Amniotic stem cell (primary cell): ENCODE results near the gene GPHN.

Source experiments
- DNase-seq: peaks from one replicate; lab custom pipeline; 2025; lab: John Stamatoyannopoulos, UW

The GPHN gene

DNA sequence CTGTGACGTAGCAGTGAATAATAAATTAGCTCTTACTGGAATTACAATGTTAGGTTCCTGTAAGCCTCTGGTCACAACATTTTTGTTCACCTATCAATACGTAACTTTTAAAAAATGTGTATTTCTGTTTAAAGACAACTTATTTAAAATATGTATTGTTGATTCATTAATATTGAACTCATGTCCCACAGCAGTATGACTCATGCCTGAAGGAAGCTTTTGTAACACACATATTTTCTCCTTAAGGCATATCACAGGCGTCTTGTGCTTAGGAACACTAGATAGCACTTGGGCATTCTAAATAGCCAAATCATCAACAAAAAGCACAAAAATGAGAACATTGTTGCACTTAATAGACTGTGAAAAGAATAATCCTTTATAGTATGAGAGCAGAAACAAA, 92.5 kb downstream of the GPHN start:
- no peak for DNase-seq

DNA sequence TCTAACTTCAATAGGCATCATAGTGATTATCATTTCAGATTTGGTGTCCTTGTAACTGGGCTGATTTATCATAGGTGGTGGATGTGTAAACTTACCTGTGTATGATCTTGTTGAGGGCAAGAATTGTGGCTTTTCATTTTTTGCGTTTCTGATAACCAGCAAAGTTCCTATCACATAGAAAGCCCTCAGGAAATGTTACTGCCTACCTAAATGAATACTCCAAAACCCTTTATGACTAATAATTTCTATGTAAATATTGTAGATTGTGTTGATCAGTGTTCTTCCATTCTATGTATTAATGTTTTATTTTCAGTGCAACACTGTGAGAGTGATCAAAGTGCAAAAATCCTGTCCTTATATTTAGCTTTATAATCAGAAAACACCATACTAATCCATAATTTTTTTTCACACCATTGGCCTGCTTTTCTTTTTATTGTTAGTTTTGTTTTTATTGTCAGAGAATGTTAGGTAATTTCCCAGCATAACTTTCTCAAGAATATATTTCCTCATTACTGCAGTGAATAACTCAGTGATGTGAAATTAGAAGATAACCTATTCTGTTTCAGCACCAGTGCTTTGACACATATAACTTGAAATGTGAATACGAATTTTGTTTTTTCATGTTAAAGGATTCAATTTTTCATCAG, 94.1 kb downstream of the GPHN start:
- no peak for DNase-seq

DNA sequence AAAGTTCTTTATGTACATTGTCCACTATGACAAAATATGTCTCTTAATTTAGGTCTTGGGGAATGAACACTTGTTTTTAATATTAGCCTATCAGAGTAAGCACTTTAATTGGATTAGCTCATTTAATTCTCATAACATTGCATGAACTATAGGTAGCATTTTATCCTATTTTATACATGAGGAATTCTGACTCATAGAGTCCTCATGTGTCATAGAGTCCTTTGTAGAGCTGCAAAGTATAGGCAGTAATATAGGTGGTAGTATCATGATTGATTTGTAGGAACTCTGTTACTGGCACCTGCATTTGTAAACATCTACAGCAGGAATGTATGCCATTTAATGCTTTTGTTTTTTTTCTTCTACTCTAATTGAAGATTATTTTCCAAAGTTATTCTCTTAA, 96.0 kb downstream of the GPHN start:
- DNase-seq: no peak

DNA sequence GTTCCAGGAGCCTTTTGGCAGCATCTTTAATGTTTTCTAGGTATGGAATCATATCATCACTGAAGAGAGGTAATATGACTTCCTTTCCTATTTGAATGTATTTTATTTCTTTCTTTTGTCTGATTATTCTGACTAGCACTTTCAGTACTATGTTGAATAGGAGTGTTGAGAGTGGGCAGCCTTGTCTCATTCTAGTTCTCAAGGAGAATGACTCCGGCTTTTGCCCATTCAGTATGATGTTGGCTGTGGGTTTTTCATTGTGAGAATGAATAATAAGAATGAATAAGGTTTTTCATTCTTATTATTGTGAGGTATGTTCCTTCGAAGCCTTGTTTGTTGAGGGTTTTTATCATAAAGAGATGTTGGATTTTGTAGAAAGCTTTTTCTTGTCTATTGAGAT, 98.9 kb downstream of the GPHN start:
- DNase-seq: no peak

DNA sequence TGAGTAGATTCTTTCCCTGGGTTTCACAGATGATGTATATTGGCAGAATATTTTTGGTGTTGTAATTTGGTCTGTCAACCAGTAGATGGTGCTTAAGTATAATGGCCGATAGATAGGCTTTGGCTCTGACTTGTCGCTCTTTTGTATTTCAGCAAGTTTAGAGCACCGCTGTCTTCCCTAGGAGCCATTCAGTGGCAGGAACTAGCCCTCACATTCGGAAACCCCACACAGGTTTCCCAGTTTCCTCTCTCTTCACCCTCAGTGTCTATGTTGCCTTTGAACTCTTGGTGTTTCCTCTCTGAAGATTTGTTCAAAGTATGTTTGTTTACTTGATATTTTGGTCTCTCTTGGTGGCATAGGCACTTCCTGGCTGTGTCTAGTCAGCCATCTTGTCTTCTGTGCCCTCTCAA, 102.2 kb downstream of the GPHN start:
- no peak for DNase-seq

DNA sequence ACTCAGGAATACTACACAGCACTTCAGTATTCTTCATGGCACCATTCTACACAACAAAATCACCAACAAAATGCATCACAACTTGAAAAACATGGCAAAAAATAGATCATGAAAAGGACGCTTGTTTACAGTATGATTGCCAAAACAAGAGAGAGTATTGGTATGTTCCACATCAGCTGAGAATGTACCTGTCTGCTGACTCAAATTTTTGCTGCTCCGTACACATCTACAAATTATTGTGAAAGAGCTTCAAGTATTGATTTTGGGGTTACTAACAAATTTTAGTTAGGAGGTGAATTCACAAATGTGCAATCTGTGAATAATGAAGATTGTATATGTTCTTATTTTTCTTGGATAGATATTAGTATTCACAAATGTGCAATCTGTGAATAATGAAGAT, 105.4 kb downstream of the GPHN start:
- no peak for DNase-seq

DNA sequence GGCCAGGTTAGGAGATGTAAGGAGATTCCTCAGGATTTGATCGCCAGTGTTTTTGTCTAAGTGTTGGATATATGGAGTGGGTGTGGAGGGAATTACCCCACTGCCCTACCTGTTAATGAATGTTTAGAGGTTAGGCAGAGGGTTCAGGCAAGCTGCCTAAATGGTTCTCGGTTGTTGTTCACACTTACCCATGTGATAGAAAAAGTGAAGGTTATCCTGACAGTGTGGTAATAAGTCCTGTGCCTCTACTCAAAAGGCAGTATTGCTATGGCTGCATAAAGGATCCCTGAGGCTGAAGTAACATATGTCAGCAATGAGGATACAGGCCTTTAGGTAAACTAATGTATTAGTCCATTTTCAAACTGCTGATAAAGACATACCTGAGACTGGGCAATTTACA, 112.0 kb downstream of the GPHN start:
- DNase-seq: no peak

DNA sequence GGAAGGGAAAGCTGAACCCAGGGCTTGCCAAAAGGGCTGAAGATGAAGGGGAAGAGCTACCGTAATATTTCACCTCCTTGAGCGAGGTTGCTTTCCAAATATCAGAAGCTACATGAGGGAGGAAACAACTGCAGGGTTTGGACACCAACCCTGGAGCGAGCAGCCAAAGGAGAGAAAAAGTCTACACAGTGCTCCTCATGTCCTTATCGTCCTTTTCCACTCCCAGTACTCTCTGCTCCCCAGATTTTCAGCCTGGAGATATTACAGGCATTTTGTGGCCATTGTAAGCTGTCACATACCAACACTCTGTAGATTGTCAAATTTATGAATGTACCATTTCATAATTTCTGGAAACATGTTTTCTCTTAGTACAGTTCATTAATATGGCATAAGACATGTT, 115.9 kb downstream of the GPHN start:
- DNase-seq: no peak

DNA sequence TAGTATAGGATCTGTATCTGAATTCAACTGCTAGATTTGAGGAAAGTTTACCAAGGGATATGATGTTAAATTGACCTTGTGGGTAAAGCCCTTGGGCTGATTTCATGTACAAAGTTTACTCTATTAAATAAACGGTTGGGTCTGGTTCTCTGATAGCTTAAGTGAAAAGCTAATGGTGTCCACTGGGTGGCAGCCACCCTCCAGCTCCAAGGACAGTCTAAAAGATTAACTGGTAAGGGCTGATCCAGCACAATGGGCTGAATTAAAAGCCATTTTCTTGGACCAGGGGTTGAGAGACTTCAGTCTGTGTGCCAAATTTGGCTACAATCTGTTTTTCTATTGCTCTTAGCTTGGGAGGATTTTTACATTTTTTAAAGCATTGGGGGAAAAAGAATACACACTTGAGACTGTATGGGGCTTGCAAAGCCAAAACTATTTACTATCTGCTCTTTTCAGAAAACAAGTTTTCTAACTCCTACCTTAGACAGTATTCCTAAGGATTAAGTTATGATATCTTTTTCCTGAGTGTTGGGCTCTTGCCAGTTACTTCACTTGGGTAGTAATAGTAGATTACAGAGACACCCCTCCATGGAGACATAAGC, 116.5 kb downstream of the GPHN start:
- DNase-seq: peak; percentile 24

DNA sequence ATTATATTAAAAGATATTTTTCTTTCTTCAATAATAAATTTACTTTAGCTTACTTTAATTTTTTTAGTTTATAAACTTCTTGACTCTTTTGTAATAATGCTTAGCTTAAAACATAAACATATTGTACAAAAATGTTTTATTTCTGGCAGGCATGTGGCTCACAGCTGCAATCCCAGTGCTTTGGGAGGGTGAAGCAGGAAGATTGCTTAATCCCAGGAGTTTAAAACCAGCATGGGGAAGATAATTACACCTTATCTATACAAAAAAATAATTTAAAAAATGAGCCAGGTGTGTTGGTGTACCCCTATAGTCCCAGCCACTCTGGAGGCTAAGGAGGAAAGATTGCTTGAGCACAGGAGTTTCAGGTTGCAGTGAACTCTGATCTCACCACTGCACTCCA, 120.7 kb downstream of the GPHN start:
- DNase-seq: no peak

DNA sequence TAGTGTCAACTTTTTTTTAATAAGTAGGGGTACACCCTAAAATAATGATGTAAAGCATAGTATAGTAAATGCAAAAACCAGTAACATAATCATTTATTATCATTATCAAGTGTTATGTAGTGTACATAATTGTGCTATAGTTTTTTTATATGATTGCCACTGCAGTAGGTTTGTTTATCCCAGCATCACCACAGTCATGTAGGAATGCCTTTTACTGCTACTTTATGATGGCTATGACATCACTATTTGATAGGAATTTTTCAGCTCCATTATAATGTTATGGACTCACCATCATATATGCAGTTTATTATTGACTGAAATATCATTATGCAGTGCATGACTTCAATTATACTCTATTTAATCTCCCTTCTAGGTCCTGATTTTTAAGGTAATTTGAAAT, 121.6 kb downstream of the GPHN start:
- DNase-seq: no peak

DNA sequence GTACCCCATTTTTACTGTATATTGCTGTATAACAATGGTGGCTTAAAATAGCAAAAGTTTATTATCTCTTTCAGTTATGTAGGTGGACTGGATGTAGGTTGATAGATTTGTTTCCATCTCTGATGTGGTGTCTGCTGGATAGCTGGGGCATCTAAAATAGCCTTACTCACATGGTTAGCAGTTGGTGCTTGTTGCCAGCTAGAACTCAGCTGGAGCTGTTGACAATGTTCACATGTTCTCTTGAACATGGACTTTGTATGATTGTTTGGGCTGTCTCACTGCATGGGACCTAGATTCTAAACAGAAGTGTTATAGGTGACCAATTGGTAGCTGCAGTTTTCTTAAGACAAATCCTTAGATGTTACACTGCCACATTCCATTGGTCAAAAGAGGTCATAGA, 126.9 kb downstream of the GPHN start:
- DNase-seq: no peak

DNA sequence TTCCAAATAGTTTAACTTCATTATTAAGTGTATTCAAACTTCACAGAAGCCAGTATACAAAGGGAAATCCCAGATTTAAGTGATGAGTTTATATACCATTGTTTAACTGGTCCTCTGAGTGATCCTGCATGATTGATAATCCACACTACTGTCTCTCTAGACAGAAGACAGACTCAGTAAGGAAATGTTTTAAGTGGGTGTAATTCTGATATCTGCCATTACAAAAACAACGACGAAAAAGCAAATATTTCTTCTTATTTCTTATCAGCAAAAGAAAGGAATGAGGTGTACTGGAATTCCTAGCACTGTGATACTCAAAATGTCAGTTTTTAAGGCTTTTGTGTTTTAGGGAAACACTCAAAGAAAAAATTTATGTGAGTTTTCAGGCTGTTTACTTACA, 127.5 kb downstream of the GPHN start:
- DNase-seq: no peak

DNA sequence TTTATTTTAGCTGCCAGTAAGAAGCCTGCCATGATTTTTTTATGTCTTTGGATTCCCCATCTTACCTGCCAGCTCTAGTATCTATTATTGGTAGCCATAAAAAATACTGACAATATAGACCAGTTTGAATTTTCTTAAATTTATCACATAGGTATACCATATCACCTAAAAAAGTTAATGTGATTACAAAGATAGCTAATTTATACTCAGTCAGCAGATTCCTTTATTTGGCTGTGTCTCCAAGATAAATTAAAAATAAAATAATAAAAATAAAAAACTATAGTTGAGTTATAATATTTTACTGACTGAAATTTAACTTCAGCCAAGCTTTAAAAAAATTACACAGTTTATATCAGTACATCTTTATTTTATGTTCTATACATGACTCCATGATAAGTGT, 128.3 kb downstream of the GPHN start:
- DNase-seq: no peak

DNA sequence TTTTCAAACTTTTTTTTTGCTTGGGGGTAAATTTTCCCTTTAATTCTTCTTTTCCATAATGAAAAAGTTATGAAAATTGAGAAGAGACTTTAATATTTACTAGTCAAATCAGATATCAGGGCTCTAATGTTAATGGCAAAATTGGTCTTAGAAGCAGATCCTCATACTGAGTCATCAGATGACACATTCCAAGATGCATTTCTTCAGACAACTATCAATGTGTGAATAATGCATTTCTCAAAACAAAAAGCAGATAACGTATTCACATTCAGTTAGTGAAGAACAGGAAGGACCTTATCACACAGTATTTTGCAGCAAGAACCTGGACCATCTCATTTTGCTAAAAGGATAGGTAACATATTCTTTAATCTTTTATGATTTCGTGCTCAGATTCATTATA, 130.7 kb downstream of the GPHN start:
- DNase-seq: no peak

DNA sequence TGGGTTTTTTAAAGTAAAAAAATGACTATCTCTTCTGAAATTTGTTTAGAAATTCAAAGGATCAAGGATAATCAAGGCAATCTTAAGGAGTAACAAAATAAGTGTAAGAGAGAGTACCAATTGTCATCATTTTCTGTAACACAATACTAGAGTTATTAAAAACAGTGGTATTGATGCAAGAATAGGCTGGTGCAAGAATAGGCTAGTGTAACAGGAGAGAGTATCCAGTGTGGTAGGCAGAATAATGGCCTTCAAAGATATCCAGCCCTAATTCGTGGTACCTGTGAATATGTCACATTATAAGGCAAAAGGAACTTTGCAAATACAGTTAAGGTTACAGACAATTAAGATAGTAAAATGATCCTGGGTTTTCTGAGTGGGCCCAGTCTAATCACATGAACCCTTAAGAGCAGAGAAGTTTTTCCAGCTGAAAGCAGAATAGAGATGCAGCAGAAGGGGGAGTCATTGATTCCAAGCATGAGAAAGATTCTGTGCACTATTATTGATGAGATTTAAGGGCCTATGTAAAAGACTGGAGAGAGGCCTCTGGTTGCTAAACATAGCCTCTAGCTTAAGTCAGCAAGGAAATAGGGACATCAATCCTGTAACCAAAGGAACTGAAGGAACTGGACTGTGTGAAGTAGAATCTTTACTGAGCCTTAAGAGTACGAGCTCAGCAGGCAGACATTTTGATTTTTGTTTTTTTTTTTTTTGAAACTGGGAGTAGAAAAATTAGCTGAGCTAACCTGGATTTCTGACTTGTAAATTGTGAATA, 134.1 kb downstream of the GPHN start:
- no peak for DNase-seq

DNA sequence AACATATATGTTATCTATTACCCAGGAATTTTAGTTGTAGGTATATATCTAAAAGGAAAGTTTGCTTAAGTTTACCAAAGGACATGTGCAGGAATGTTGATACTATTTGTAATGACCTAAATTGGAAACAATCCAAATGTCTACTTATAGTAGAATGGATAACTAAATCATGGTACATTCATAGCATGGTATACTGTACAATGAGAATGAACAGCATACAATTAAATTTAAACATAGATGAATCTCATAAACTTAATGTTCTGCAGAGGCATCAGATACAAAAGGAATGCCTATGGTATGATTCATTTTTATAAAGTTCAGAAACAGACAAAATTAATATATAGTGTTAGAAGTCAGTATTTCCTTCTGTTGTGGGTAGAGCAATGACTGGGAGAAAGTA, 135.4 kb downstream of the GPHN start:
- no peak for DNase-seq

DNA sequence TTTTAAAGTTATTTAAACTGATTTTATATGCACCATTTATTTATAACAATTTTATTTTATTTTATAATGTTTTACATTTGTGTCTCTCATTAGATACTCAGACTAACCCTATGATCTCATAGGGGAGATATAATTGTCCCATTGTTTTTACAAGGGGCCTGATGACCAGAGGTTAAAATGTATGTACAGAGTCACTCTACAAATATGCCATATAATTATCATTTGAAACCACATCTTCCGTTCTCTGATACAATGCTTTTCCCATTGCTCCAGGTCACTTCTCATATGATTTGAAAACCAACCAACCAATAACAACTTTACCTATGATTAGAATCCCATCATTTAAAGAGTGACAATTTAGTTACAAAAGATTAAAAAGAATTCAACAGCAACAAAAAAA, 137.8 kb downstream of the GPHN start:
- no peak for DNase-seq

DNA sequence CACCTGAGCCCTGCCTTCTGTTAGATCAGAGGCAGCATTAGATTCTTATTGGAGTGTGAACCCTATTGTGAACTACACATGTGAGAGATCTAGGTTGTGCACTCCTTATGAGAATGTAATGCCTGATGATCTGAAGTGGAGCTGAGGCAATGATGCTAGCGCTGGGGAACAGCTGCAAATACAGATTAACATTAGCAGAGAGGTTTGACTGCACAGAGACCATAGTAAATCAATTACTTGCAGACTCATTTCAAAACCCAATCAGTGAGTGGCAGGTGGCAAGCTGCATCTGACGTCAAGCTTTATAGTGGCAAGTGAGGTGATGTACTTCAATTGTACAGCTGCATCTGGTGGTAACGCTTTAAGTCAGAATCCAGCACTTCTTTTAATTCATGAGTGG, 141.6 kb downstream of the GPHN start:
- no peak for DNase-seq

DNA sequence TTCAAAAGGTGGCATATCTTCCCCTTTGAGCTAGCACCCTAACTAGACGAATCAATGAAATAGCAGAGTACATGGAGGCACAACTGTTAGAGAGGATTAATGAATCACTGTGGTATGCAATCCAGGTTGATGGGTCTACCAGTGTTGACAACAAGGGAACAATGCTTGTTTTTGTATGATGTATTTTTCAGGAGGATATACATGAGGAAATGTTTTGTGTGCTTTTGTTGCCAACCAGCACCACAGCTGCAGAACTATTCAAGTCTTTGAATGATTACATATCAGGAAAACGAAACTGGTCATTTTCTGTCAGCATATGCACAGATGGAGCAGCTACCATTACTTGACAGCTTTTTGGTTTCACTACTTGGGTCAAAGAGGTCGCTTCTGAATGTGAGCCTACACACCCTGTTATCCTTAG, 142.6 kb downstream of the GPHN start:
- no peak for DNase-seq

DNA sequence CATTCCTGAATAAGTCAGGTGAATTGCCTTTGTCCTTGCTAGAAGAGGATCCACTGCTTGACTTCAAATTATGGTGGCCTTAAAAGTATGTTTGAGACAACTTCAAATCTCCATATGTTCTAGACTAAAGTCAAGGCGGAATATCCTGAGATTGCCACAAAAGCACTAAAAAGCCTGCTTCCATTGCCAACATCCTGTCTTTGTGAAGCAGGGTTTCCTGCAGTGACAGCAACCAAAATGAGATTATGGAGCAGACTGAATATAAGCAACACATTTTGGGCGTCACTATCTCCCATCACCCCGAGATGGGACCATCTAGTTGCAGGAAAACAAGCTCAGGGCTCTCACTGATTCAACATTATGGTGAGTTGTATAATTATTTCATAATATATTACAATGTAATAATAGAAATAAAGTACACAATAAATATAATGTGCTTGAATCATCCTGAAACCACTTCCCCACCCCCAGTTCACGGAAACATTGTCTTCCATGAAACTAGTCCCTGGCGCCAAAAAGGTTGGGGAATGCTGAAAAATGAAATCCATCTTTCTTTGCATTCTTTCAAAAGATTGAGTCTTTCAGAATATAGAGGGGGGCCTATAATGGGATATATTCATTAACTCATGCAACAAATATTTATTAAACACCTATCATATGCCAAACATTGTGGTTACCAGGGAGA, 143.7 kb downstream of the GPHN start:
- DNase-seq: no peak

DNA sequence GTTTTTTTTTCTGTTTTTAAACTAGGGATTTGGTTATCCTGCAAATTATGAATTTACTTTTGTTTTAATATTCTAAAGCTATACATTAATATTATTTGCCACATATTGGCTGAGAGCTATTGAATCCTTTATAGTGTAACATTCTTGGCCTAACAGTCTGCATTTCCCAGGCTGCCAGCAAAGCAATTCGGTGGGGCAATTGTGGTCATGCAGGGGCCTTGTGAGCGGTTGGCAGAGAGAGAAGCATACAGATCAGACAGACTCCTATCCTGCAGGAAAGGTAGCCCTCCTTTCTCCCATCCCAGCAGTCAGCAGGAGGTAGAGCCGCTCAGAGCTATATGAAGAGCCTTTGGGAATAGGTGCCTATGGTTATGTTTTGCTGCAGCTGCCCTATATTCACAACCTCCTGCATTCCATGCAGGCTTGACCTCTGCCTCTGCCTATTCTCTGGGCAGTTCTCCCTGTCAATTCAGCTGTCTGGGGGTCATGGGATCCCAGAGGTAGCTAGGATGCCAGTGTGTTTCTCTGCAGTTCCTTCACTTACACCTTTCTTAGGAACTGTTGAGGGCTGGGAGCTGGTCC, 144.7 kb downstream of the GPHN start:
- DNase-seq: no peak

DNA sequence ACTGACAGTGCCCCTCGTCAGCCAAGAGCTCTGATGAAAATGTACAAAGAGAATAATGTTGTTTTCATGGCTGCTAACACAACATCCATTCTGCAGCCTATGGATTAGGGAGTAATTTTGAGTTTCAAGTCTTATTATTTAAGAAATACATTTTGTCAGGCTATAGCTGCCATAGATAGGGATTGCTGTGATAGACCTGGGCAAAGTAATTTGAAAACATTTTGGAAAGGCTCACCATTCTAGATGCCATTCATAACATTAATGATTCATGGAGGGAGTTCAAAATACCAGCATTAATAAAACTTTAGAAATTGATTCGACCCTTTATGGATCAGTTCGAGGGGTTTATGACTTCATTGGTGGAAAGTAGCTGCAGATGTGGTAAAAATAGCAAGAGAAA, 149.8 kb downstream of the GPHN start:
- no peak for DNase-seq
